WTC11 (cell line): Measurements from ENCODE around the gene CAV2. TPM values are rescaled to one million over a fixed set of nuclear protein-coding genes. Genes with fewer than 3 reads are reported as not detected.

Experiments
- ATAC-seq: fragments of 200-7000 bp; cut with Tn5 transposase; 2 replicates; pipeline ENCODE4 v1.10.0; 2021; ENCODE audit warnings: mild to moderate bottlenecking, moderate library complexity
- CTCF ChIA-PET: fragments of 300-600 bp; sonication (Branson Sonifier 250); formaldehyde crosslinking; loops from one replicate; lab custom pipeline; 2021; ENCODE audit warnings: antibody characterized with exemption; lab: Charles Lee
- POLR2A ChIA-PET: fragments of 350-600 bp; sonication (Branson Sonifier 250); formaldehyde crosslinking; loops from one replicate; lab custom pipeline; 2021; ENCODE audit warnings: antibody characterized with exemption; lab: Charles Lee
- DNase-seq: peaks from one replicate; pipeline ENCODE4 v3.0.0; 2021; ENCODE audit warnings: low spot score
- H3K27ac Mint-ChIP-seq: 2 replicates; pipeline ENCODE4 v1.8.0; 2021; ENCODE audit warnings: mixed read lengths
- H3K27me3 Mint-ChIP-seq: 2 replicates; pipeline ENCODE4 v1.8.0; 2021; ENCODE audit warnings: low read depth, mild to moderate bottlenecking, moderate library complexity, mixed read lengths
- H3K36me3 Mint-ChIP-seq: 2 replicates; pipeline ENCODE4 v1.8.0; 2021; ENCODE audit warnings: mixed read lengths
- H3K4me1 Mint-ChIP-seq: 2 replicates; pipeline ENCODE4 v1.8.0; 2022; ENCODE audit warnings: mixed read lengths
- H3K4me3 Mint-ChIP-seq: 2 replicates; pipeline ENCODE4 v1.8.0; 2021; ENCODE audit warnings: mild to moderate bottlenecking, moderate library complexity, mixed read lengths
- H3K9me3 Mint-ChIP-seq: 2 replicates; pipeline ENCODE4 v1.8.0; 2021; ENCODE audit warnings: mixed read lengths
- CREM ChIP-seq: sonication (generic); formaldehyde crosslinking; IDR thresholded peaks from 2 replicates; pipeline ENCODE4 v1.8.1; 2022; ENCODE audit warnings: mild to moderate bottlenecking, missing genetic modification reagents, moderate library complexity
- ELF4 ChIP-seq: sonication (generic); formaldehyde crosslinking; IDR thresholded peaks from 2 replicates; pipeline ENCODE4 v1.8.1; 2022; ENCODE audit warnings: low read depth, mild to moderate bottlenecking, moderate library complexity, missing genetic modification reagents
- EMX1 ChIP-seq: fragments of 250-450 bp; sonication (Bioruptor Pico); IDR thresholded peaks from 2 replicates; pipeline ENCODE4 v1.8.0; 2021; ENCODE audit warnings: mild to moderate bottlenecking
- ETV6 ChIP-seq: sonication (generic); formaldehyde crosslinking; IDR thresholded peaks from 2 replicates; pipeline ENCODE4 v1.8.1; 2022; ENCODE audit warnings: mild to moderate bottlenecking, missing genetic modification reagents
- FOXP1 ChIP-seq: sonication (generic); formaldehyde crosslinking; IDR thresholded peaks from 2 replicates; pipeline ENCODE4 v1.8.0; 2022; ENCODE audit warnings: missing genetic modification reagents, mild to moderate bottlenecking, moderate library complexity, borderline replicate concordance
- GRHL2 ChIP-seq: fragments of 250-450 bp; sonication (Bioruptor Pico); IDR thresholded peaks from 2 replicates; pipeline ENCODE4 v1.8.0; 2022; ENCODE audit warnings: mild to moderate bottlenecking, moderate library complexity; ENCODE audit not compliant: insufficient replicate concordance, severe bottlenecking
- MAX ChIP-seq: sonication (generic); formaldehyde crosslinking; IDR thresholded peaks from 2 replicates; pipeline ENCODE4 v1.8.0; 2022; ENCODE audit warnings: mild to moderate bottlenecking, missing genetic modification reagents
- NFATC4 ChIP-seq: fragments of 250-450 bp; sonication (Bioruptor Pico); IDR thresholded peaks from 2 replicates; pipeline ENCODE4 v1.9.0; 2021; ENCODE audit warnings: mild to moderate bottlenecking
- NR3C1 ChIP-seq: sonication (generic); formaldehyde crosslinking; conservative IDR thresholded peaks from 2 replicates; pipeline ENCODE4 v1.8.1; 2023; ENCODE audit warnings: low read depth, mild to moderate bottlenecking, missing genetic modification reagents
- RELA ChIP-seq: sonication (generic); formaldehyde crosslinking; IDR thresholded peaks from 2 replicates; pipeline ENCODE4 v1.8.1; 2022; ENCODE audit warnings: missing genetic modification reagents, mild to moderate bottlenecking, borderline replicate concordance
- SMAD3 ChIP-seq: sonication (generic); formaldehyde crosslinking; IDR thresholded peaks from 2 replicates; pipeline ENCODE4 v1.8.0; 2022; ENCODE audit warnings: missing genetic modification reagents, mild to moderate bottlenecking, borderline replicate concordance
- TEAD4 ChIP-seq: sonication (generic); formaldehyde crosslinking; IDR thresholded peaks from 2 replicates; pipeline ENCODE4 v1.8.0; 2022; ENCODE audit warnings: mild to moderate bottlenecking, missing genetic modification reagents
- ZNF263 ChIP-seq: sonication (generic); formaldehyde crosslinking; IDR thresholded peaks from 2 replicates; pipeline ENCODE4 v1.8.1; 2022; ENCODE audit warnings: low read depth, mild to moderate bottlenecking, moderate library complexity, missing genetic modification reagents
- ZNF317 ChIP-seq: sonication (generic); formaldehyde crosslinking; IDR thresholded peaks from 2 replicates; pipeline ENCODE4 v1.8.1; 2023; ENCODE audit warnings: low read depth, mild to moderate bottlenecking, moderate library complexity, missing genetic modification reagents, borderline replicate concordance
- ZNF423 ChIP-seq: fragments of 250-450 bp; sonication (Bioruptor Pico); IDR thresholded peaks from 2 replicates; pipeline ENCODE4 v2.1.2; 2022; ENCODE audit warnings: mild to moderate bottlenecking, moderate library complexity
- ZSCAN18 ChIP-seq: fragments of 250-450 bp; sonication (Bioruptor Pico); IDR thresholded peaks from 2 replicates; pipeline ENCODE4 v2.1.2; 2022; ENCODE audit warnings: mild to moderate bottlenecking, moderate library complexity
- total RNA-seq: library from RNA; stranded (reverse); gene quantifications from 3 replicates; pipeline ENCODE4 v1.2.3, GENCODE V29; 2021
- TF ChIP-seq, protein P1 (sequence below): sonication (generic); formaldehyde crosslinking; IDR thresholded peaks from 2 replicates; pipeline ENCODE4 v1.8.0; 2022; ENCODE audit warnings: mild to moderate bottlenecking, missing genetic modification reagents
- TF ChIP-seq, protein P2 (sequence below): sonication (generic); formaldehyde crosslinking; IDR thresholded peaks from 2 replicates; pipeline ENCODE4 v1.8.0; 2022; ENCODE audit warnings: mild to moderate bottlenecking, missing genetic modification reagents
- TF ChIP-seq, protein P3 (sequence below): sonication (generic); formaldehyde crosslinking; IDR thresholded peaks from 2 replicates; pipeline ENCODE4 v1.8.1; 2022; ENCODE audit warnings: low read depth, mild to moderate bottlenecking, moderate library complexity, missing genetic modification reagents, borderline replicate concordance
- TF ChIP-seq, protein P4 (sequence below): sonication (generic); formaldehyde crosslinking; IDR thresholded peaks from 2 replicates; pipeline ENCODE4 v1.8.1; 2023; ENCODE audit warnings: mild to moderate bottlenecking, missing genetic modification reagents, moderate library complexity
- TF ChIP-seq, protein P5 (sequence below): sonication (generic); formaldehyde crosslinking; IDR thresholded peaks from 2 replicates; pipeline ENCODE4 v1.8.1; 2022; ENCODE audit warnings: mild to moderate bottlenecking, moderate library complexity, missing genetic modification reagents

Gene CAV2
- total RNA-seq, 1 experiment from 2014 or later: 4.3 TPM

GRCh38 chr7:116554436-116554835 is 54.9 kb downstream of the CAV2 start (continued):
- TF ChIP-seq CREM (CRISPR knock-in tag) (no peak), ZNF317 (no peak), ZNF423 (CRISPR knock-in tag) (no peak), ETV6 (CRISPR knock-in tag) (no peak)
- TF ChIP-seq, protein P1, sequence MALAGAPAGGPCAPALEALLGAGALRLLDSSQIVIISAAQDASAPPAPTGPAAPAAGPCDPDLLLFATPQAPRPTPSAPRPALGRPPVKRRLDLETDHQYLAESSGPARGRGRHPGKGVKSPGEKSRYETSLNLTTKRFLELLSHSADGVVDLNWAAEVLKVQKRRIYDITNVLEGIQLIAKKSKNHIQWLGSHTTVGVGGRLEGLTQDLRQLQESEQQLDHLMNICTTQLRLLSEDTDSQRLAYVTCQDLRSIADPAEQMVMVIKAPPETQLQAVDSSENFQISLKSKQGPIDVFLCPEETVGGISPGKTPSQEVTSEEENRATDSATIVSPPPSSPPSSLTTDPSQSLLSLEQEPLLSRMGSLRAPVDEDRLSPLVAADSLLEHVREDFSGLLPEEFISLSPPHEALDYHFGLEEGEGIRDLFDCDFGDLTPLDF (CRISPR knock-in tag): no peak
- TF ChIP-seq, protein P2, sequence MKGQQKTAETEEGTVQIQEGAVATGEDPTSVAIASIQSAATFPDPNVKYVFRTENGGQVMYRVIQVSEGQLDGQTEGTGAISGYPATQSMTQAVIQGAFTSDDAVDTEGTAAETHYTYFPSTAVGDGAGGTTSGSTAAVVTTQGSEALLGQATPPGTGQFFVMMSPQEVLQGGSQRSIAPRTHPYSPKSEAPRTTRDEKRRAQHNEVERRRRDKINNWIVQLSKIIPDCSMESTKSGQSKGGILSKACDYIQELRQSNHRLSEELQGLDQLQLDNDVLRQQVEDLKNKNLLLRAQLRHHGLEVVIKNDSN (CRISPR knock-in tag): no peak

DNA sequence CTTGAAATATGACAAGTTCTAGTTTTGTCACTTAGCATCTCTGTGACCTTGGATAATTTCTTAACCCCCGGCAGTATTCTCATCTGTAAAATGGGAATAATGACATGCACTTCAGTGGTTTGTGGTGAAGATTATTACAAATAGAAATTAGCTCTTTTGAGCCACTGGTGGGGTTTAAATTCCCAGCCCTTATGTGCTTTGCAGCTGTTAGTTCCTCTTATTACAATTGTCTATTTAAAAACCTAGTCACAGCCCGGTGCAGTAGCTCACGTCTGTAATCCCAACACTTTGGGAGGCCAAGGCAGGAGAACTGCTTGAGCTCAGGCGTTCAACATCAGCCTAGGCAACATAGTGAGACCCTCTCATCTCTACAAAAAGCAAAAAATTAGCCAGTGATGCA is 55.4 kb downstream of the CAV2 start:
- Mint-ChIP-seq H3K4me1 (peaks cover 6% of the 10 kb centered on the region), H3K27ac (no peak overlapping the region), H3K9me3 (no peaks in the 10 kb centered on the region), H3K27me3 (no peaks in the 10 kb centered on the region; the same call in 1 of the 2 replicates), H3K4me3 (no peak overlapping the region), H3K36me3 (no peaks in the 10 kb centered on the region)
- ATAC-seq: no peak
- POLR2A ChIA-PET: no interaction called here
- CTCF ChIA-PET: interaction anchor here (1.2 kb wide), 2 partner anchors 29 to 34 kb away, joined by 3 to 4 read pairs; no protein-coding TSS in a partner anchor
- no peak for DNase-seq
- no peak for TF ChIP-seq RELA
- TF ChIP-seq, protein P3, sequence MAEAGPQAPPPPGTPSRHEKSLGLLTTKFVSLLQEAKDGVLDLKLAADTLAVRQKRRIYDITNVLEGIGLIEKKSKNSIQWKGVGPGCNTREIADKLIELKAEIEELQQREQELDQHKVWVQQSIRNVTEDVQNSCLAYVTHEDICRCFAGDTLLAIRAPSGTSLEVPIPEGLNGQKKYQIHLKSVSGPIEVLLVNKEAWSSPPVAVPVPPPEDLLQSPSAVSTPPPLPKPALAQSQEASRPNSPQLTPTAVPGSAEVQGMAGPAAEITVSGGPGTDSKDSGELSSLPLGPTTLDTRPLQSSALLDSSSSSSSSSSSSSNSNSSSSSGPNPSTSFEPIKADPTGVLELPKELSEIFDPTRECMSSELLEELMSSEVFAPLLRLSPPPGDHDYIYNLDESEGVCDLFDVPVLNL (CRISPR knock-in tag): no peak
- TF ChIP-seq NFATC4 (CRISPR knock-in tag): no peak
- no peak for TF ChIP-seq NR3C1 (CRISPR knock-in tag)

DNA sequence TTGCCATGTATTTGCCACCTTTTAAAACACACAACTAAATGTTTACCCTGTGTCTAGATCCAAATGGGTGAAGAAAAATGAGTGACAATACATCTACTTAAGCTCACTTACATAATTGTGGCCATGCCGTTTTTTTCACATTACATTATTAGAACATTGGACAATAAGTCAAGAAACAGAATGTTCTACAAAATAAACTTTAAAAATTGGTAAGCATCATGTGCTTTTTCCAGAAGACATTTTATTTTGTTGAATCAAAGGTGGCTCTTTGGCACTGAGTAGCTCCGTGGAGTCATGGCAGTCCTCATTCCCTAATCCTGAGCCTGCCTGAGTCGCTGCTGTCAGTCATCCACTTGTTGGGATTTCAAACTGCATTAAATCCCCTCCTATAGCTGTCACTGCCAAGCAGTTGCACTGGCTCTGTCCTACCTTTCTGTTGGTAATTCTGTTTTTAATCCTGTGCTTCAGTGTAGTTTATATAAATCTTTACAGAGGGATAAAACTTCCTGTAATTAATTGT is 57.6 kb downstream of the CAV2 start:
- H3K27me3 Mint-ChIP-seq: no peaks in the 10 kb centered on the region; the same call in 1 of the 2 replicates
- no peaks in the 10 kb centered on the region for H3K9me3 Mint-ChIP-seq
- ATAC-seq (no peak), DNase-seq (no peak)
- peaks cover 8% of the 10 kb centered on the region for H3K4me1 Mint-ChIP-seq
- ChIA-PET CTCF (no interaction called here), POLR2A (no interaction called here)
- H3K4me3 Mint-ChIP-seq: no peak overlapping the region
- TF ChIP-seq ZNF263 (CRISPR knock-in tag): no peak
- TF ChIP-seq MAX: no peak
- TF ChIP-seq, protein P4, sequence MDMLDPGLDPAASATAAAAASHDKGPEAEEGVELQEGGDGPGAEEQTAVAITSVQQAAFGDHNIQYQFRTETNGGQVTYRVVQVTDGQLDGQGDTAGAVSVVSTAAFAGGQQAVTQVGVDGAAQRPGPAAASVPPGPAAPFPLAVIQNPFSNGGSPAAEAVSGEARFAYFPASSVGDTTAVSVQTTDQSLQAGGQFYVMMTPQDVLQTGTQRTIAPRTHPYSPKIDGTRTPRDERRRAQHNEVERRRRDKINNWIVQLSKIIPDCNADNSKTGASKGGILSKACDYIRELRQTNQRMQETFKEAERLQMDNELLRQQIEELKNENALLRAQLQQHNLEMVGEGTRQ (CRISPR knock-in tag): no peak
- no peak for TF ChIP-seq TEAD4
- TF ChIP-seq, protein P5, sequence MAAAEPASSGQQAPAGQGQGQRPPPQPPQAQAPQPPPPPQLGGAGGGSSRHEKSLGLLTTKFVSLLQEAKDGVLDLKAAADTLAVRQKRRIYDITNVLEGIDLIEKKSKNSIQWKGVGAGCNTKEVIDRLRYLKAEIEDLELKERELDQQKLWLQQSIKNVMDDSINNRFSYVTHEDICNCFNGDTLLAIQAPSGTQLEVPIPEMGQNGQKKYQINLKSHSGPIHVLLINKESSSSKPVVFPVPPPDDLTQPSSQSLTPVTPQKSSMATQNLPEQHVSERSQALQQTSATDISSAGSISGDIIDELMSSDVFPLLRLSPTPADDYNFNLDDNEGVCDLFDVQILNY: no peak
- no peak for TF ChIP-seq ETV6 (CRISPR knock-in tag)
- no peak for TF ChIP-seq SMAD3 (CRISPR knock-in tag)
- no peak for TF ChIP-seq FOXP1 (CRISPR knock-in tag)
- TF ChIP-seq GRHL2 (CRISPR knock-in tag): no peak
- no peak for TF ChIP-seq ELF4 (CRISPR knock-in tag)
- TF ChIP-seq EMX1: no peak
- TF ChIP-seq ZSCAN18: no peak
- TF ChIP-seq ZNF423 (CRISPR knock-in tag): no peak
- H3K36me3 Mint-ChIP-seq: no peaks in the 10 kb centered on the region
- H3K27ac Mint-ChIP-seq: no peak overlapping the region
